Neural cell (in vitro differentiated cells): ENCODE measurements around the gene KSR2. TPM values are rescaled to one million over a fixed set of nuclear protein-coding genes. Genes with fewer than 3 reads are reported as not detected.

Experiments
- H2AFZ ChIP-seq: fragments of 200-600, 300-800 bp; sonication (generic), shearing (Covaris generic); 2 replicates; pipeline ENCODE4 v1.6.0; 2014; ENCODE audit warnings: low read depth, mild to moderate bottlenecking, antibody characterized with exemption, low read length, moderate library complexity
- H3F3A ChIP-seq: fragments of 200-600 bp; shearing (Covaris generic); 2 replicates; pipeline ENCODE4 v1.6.1; 2016; ENCODE audit warnings: mild to moderate bottlenecking, moderate library complexity, mixed read lengths, antibody characterized with exemption, low read length; ENCODE audit not compliant: insufficient read depth, poor library complexity, severe bottlenecking
- H3K27ac ChIP-seq: fragments of 200-600, 300-800 bp; sonication (generic), shearing (Covaris generic); 2 replicates; pipeline ENCODE4 v1.5.1; 2014; ENCODE audit warnings: mild to moderate bottlenecking, low read length, moderate library complexity
- H3K27me3 ChIP-seq: fragments of 300-800, 200-600 bp; sonication (generic), shearing (Covaris generic); 2 replicates; pipeline ENCODE4 v1.6.0; 2014; ENCODE audit warnings: mild to moderate bottlenecking, low read depth, low read length, moderate library complexity; ENCODE audit not compliant: insufficient read depth
- H3K36me3 ChIP-seq: fragments of 300-800, 200-600 bp; sonication (generic), shearing (Covaris generic); 2 replicates; pipeline ENCODE4 v1.5.1; 2014; ENCODE audit warnings: mild to moderate bottlenecking, antibody characterized with exemption, low read length, moderate library complexity; ENCODE audit not compliant: insufficient read depth
- H3K4me2 ChIP-seq: fragments of 300-800, 200-600 bp; sonication (generic), shearing (Covaris generic); 2 replicates; pipeline ENCODE4 v1.6.0; 2014; ENCODE audit warnings: mild to moderate bottlenecking, low read length
- H3K4me3 ChIP-seq: fragments of 300-800, 200-600 bp; sonication (generic), shearing (Covaris generic); 2 replicates; pipeline ENCODE4 v1.5.1; 2014; ENCODE audit warnings: mild to moderate bottlenecking, low read length, moderate library complexity
- H3K79me2 ChIP-seq: fragments of 200-600 bp; shearing (Covaris generic); replicated peaks from 2 replicates; pipeline ENCODE4 v1.6.0; 2014; ENCODE audit warnings: mild to moderate bottlenecking, low read length, moderate library complexity; ENCODE audit not compliant: insufficient read depth
- H3K9ac ChIP-seq: fragments of 300-800, 200-600 bp; sonication (generic), shearing (Covaris generic); 2 replicates; pipeline ENCODE4 v1.6.1; 2016; ENCODE audit warnings: mild to moderate bottlenecking, low read length, mixed read lengths
- H3K9me2 ChIP-seq: fragments of 200-600 bp; shearing (Covaris generic); 2 replicates; pipeline ENCODE4 v1.6.1; 2016; ENCODE audit warnings: mild to moderate bottlenecking, low read length, mixed read lengths; ENCODE audit not compliant: insufficient read depth
- H3K9me3 ChIP-seq: fragments of 200-600, 300-800 bp; sonication (generic), shearing (Covaris generic); 2 replicates; pipeline ENCODE4 v1.6.1; 2016; ENCODE audit warnings: mild to moderate bottlenecking, mixed run types, low read length, moderate library complexity, mixed read lengths
- H4K20me1 ChIP-seq: fragments of 200-600 bp; shearing (Covaris generic); 2 replicates; pipeline ENCODE4 v1.6.1; 2016; ENCODE audit warnings: mild to moderate bottlenecking, mixed run types; ENCODE audit not compliant: insufficient read depth
- CTCF ChIP-seq: fragments of 450-650 bp; IDR thresholded peaks from 2 replicates; pipeline ENCODE4 v1.5.1; 2014; ENCODE audit warnings: antibody characterized with exemption, mild to moderate bottlenecking, moderate library complexity; ENCODE audit not compliant: poor library complexity, severe bottlenecking
- EP300 ChIP-seq: fragments of 450-650 bp; conservative IDR thresholded peaks from 2 replicates; pipeline ENCODE4 v1.6.1; 2014; ENCODE audit warnings: antibody characterized with exemption, mild to moderate bottlenecking, moderate library complexity; ENCODE audit not compliant: poor library complexity, severe bottlenecking
- EZH2 ChIP-seq: fragments of 200-600, 300-800 bp; shearing (Covaris generic), sonication (generic); IDR thresholded peaks from 2 replicates; pipeline ENCODE4 v1.6.1; 2014; ENCODE audit warnings: antibody characterized with exemption, low read length, borderline replicate concordance, mild to moderate bottlenecking; ENCODE audit not compliant: insufficient read depth, poor library complexity, severe bottlenecking
- MXI1 ChIP-seq: fragments of 450-650 bp; conservative IDR thresholded peaks from 2 replicates; pipeline ENCODE4 v1.6.1; 2014; ENCODE audit warnings: antibody characterized with exemption, mild to moderate bottlenecking; ENCODE audit not compliant: poor library complexity, severe bottlenecking
- POLR2AphosphoS5 ChIP-seq: IDR thresholded peaks from 2 replicates; pipeline ENCODE4 v1.6.1; 2012
- RAD21 ChIP-seq: fragments of 450-650 bp; conservative IDR thresholded peaks from 2 replicates; pipeline ENCODE4 v1.6.1; 2014; ENCODE audit warnings: antibody characterized with exemption, mild to moderate bottlenecking, moderate library complexity
- SMC3 ChIP-seq: fragments of 450-650 bp; conservative IDR thresholded peaks from 2 replicates; pipeline ENCODE4 v1.6.1; 2014; ENCODE audit warnings: antibody characterized with exemption, mild to moderate bottlenecking, moderate library complexity; ENCODE audit not compliant: poor library complexity
- TAF1 ChIP-seq: IDR thresholded peaks from 2 replicates; pipeline ENCODE4 v1.6.1; 2012; ENCODE audit warnings: low read depth
- polyA plus RNA-seq: library from polyadenylated mRNA; depleted of rRNA; stranded (reverse); fragments of >200 nt; gene quantifications from 2 replicates; pipeline ENCODE4 v1.2.3, GENCODE V29; 2014
- TF ChIP-seq, protein P1 (sequence below): IDR thresholded peaks from 2 replicates; pipeline ENCODE4 v1.6.1; 2012; ENCODE audit warnings: borderline replicate concordance

Gene KSR2
- polyA plus RNA-seq, 1 donor from 2014 or later = 3.0 TPM

- Histone ChIP-seq H3K4me2 (no peak overlapping the region), H2AFZ (no peak overlapping the region), H4K20me1 (no peaks in the 10 kb centered on the region), H3K9me2 (no peaks in the 10 kb centered on the region), H3K36me3 (no peaks in the 10 kb centered on the region), H3K4me3 (no peak overlapping the region), H3K9ac (no peak overlapping the region), H3K27me3 (no peaks in the 10 kb centered on the region), H3K27ac (no peak overlapping the region), H3K79me2 (no peaks in the 10 kb centered on the region), H3F3A (no peaks in the 10 kb centered on the region), H3K9me3 (no peaks in the 10 kb centered on the region)
- TF ChIP-seq TAF1 = no peak
Observed at GRCh38 chr12:117885211-117885610, 83.6 kb downstream of the KSR2 start.

- H3K4me2 ChIP-seq = no peak overlapping the region
- no peaks in the 10 kb centered on the region for H3K9me2 ChIP-seq
- no peak for TF ChIP-seq EP300
- TF ChIP-seq SMC3 = no peak
- no peak for TF ChIP-seq TAF1
- TF ChIP-seq, protein P1, sequence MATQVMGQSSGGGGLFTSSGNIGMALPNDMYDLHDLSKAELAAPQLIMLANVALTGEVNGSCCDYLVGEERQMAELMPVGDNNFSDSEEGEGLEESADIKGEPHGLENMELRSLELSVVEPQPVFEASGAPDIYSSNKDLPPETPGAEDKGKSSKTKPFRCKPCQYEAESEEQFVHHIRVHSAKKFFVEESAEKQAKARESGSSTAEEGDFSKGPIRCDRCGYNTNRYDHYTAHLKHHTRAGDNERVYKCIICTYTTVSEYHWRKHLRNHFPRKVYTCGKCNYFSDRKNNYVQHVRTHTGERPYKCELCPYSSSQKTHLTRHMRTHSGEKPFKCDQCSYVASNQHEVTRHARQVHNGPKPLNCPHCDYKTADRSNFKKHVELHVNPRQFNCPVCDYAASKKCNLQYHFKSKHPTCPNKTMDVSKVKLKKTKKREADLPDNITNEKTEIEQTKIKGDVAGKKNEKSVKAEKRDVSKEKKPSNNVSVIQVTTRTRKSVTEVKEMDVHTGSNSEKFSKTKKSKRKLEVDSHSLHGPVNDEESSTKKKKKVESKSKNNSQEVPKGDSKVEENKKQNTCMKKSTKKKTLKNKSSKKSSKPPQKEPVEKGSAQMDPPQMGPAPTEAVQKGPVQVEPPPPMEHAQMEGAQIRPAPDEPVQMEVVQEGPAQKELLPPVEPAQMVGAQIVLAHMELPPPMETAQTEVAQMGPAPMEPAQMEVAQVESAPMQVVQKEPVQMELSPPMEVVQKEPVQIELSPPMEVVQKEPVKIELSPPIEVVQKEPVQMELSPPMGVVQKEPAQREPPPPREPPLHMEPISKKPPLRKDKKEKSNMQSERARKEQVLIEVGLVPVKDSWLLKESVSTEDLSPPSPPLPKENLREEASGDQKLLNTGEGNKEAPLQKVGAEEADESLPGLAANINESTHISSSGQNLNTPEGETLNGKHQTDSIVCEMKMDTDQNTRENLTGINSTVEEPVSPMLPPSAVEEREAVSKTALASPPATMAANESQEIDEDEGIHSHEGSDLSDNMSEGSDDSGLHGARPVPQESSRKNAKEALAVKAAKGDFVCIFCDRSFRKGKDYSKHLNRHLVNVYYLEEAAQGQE = no peak
- TF ChIP-seq RAD21 = no peak
- TF ChIP-seq MXI1 = no peak
- no peak for TF ChIP-seq EZH2
- no peak for TF ChIP-seq CTCF
- TF ChIP-seq POLR2AphosphoS5 = no peak
- no peaks in the 10 kb centered on the region for H3K9me3 ChIP-seq
- no peaks in the 10 kb centered on the region for H3F3A ChIP-seq
- H2AFZ ChIP-seq = no peak overlapping the region
- H3K79me2 ChIP-seq = no peaks in the 10 kb centered on the region
- no peak overlapping the region for H3K4me3 ChIP-seq
- no peak overlapping the region for H3K9ac ChIP-seq
- H3K27me3 ChIP-seq = no peaks in the 10 kb centered on the region
- H3K36me3 ChIP-seq = no peaks in the 10 kb centered on the region
- H3K27ac ChIP-seq = no peak overlapping the region
- H4K20me1 ChIP-seq = no peaks in the 10 kb centered on the region
Observed at GRCh38 chr12:117884161-117884560, 84.6 kb downstream of the KSR2 start.

DNA sequence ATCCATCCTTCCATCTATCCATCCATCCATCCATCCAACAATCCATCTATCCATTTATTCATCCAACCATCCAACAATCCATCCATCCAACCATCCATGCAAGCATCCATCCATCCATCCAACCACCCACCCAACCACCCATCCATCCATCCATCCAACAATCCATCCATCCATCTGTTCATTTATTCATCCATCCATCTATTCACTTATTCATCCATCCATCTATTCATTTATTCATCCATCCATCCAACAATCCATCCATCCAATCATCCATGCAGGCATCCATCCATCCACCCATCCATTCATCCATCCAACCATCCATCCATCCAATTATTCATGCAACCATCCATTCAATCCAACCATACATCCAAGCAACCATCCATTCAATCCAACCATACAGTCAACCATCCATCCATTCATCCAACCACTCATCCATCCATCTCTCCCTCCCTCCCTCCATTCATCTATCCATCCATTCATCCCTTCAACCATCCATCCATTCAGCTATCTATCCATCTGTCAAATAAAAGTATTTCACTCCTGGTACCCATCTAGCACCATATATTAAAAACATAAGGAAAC, 86.1 kb downstream of the KSR2 start:
- H4K20me1 ChIP-seq = no peaks in the 10 kb centered on the region
- no peak overlapping the region for H3K9ac ChIP-seq
- no peak overlapping the region for H3K4me2 ChIP-seq
- H3K9me2 ChIP-seq = no peaks in the 10 kb centered on the region
- no peaks in the 10 kb centered on the region for H3F3A ChIP-seq
- H3K4me3 ChIP-seq = no peak overlapping the region
- no peaks in the 10 kb centered on the region for H3K9me3 ChIP-seq
- H3K79me2 ChIP-seq = no peaks in the 10 kb centered on the region
- TF ChIP-seq RAD21 (no peak), EZH2 (no peak), CTCF (no peak), SMC3 (no peak), TAF1 (no peak), POLR2AphosphoS5 (no peak), MXI1 (no peak), EP300 (no peak)
- TF ChIP-seq, protein P1 = no peak
- no peaks in the 10 kb centered on the region for H3K27me3 ChIP-seq
- no peaks in the 10 kb centered on the region for H3K36me3 ChIP-seq
- H3K27ac ChIP-seq = no peak overlapping the region
- H2AFZ ChIP-seq = no peak overlapping the region
